HG02970 (cell line): ENCODE data around the gene GRIP1.
"Not testable (repeated sequence)": the region's sequence is repeated elsewhere in the genome, so short reads cannot be mapped to it uniquely, and the experiment has no call there.

Experiments
- ATAC-seq: cut with Tn5 transposase; IDR thresholded peaks from one replicate; pipeline ENCODE4 v1.9.1; 2021; ENCODE audit warnings: mild to moderate bottlenecking, moderate library complexity, moderate number of reproducible peaks; ENCODE audit not compliant: unreplicated experiment, low FRiP score

Gene GRIP1

GRCh38 chr12:66548338-66549049 is 130.4 kb downstream of the GRIP1 start:
- ATAC-seq: no peak

GRCh38 chr12:66541426-66541825 is 137.4 kb downstream of the GRIP1 start:
- ATAC-seq: no peak

- no peak for ATAC-seq
Measured at GRCh38 chr12:66539431-66539830, 139.4 kb downstream of the GRIP1 start.

GRCh38 chr12:66538970-66539369 is 139.9 kb downstream of the GRIP1 start:
- no peak for ATAC-seq

- no peak for ATAC-seq
Measured at GRCh38 chr12:66537876-66538275, 141.0 kb downstream of the GRIP1 start.

- no peak for ATAC-seq
Measured at GRCh38 chr12:66533767-66534166, 145.1 kb downstream of the GRIP1 start.

GRCh38 chr12:66531766-66532165 is 147.1 kb downstream of the GRIP1 start:
- no peak for ATAC-seq

- no peak for ATAC-seq
Measured at GRCh38 chr12:66529934-66530333, 148.9 kb downstream of the GRIP1 start.

- ATAC-seq: no peak
Measured at GRCh38 chr12:66516561-66516960, 162.3 kb downstream of the GRIP1 start.

GRCh38 chr12:66516133-66516532 is 162.7 kb downstream of the GRIP1 start:
- ATAC-seq: no peak

- ATAC-seq: no peak
Measured at GRCh38 chr12:66514581-66514980, 164.3 kb downstream of the GRIP1 start.

- no peak for ATAC-seq
Measured at GRCh38 chr12:66508025-66508424, 170.9 kb downstream of the GRIP1 start.

- ATAC-seq: no peak
Measured at GRCh38 chr12:66503746-66504145, 175.1 kb downstream of the GRIP1 start.

- no peak for ATAC-seq
Measured at GRCh38 chr12:66502911-66503310, 176.0 kb downstream of the GRIP1 start.

GRCh38 chr12:66500841-66501240 is 178.0 kb downstream of the GRIP1 start:
- ATAC-seq: peak; percentile 76

- ATAC-seq: no peak
Measured at GRCh38 chr12:66500091-66500490, 178.8 kb downstream of the GRIP1 start.

GRCh38 chr12:66499000-66499399 is 179.9 kb downstream of the GRIP1 start:
- no peak for ATAC-seq

- ATAC-seq: not testable (repeated sequence)
Measured at GRCh38 chr12:66498059-66498458, 180.8 kb downstream of the GRIP1 start.

GRCh38 chr12:66497008-66497897 is 181.6 kb downstream of the GRIP1 start:
- ATAC-seq: no peak

GRCh38 chr12:66496595-66496994 is 182.3 kb downstream of the GRIP1 start:
- ATAC-seq: no peak

- ATAC-seq: no peak
Measured at GRCh38 chr12:66495709-66496108, 183.2 kb downstream of the GRIP1 start.

GRCh38 chr12:66493819-66494218 is 185.1 kb downstream of the GRIP1 start:
- no peak for ATAC-seq
